NCI-H524 (cell line): ENCODE measurements around the gene LRRC8E.
A peak's percentile ranks its signal among the peaks of the same experiment; 100 is the strongest.
"Not testable (repeated sequence)": the region's sequence is repeated elsewhere in the genome, so short reads cannot be mapped to it uniquely, and the experiment has no call there.

Experiments used
- DNase-seq, 2 experiments: peaks; one replicate each; lab custom pipeline; 2025; lab: John Stamatoyannopoulos, UW

LRRC8E gene

DNA sequence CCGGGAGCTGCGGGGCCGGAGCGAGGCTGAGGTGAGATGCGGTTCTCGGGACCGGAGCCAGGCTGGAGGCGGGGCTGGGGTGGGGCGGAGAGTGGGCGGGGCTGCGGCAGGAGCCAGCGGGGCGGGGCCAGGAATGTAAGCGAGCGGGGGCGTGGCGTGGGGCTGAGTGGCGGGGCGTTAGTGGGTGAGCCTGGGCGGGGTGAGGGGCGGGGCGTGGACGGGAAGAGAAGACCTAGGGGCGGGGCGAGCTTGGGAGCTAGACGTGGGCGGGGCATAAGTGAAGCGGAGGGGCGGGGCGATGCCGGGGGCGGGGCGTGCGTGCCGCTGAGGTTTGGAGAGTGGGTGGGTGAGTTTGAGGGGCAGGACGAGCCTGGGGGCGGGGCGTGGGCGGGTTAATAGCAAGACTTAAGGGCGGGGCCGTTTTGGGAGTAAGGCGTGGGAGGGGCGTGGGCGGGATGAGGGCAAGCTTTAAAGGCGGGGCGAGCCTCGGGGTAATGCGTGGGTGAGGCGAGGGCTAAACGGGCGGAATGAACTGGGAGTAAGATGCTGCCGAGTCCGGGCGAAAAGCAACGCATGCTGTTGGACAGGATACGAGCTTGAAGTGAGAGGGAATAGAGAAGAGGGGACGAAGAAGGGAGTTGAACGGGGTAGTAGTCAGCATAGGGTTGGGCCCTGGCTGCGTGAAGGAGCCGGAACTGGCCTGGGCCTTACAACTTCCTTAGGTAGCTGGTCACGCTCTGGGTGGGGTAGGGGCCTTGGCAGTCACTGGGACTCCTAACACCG is 32.4 kb downstream of the LRRC8E start:
- DNase-seq: peak; percentile 92 to 97

DNA sequence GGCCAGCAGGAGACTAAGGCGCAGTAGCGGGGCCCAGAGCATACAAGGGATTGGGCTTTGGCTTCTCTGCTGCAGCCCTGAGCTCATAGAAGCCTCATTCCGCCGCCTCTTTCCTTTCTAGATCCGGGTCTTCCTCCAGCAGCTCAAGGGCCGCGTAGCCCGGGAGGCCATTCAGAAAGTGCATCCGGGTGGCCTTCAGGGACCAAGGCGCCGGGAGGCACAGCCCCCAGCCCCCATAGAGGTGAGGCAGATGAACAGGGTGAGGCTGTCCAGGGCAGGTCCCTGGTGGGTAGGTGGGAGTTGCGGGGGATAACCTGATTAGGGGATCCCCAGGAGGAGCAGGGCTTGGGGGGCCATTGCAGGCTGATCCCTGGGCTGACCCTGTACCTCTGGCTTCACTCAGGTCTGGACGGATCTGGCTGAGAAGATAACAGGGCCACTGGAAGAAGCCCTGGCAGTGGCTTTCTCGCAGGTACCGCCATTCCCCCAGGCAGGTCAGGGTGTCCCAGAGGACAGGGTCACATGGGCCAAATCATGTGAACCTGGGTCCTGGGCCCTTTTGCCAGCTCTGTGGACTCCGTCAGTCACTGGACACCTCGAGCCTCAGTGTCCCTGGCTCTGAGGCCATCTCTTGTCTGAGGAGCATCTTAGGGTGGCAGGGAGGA is 33.1 kb downstream of the LRRC8E start:
- DNase-seq: no peak

DNA sequence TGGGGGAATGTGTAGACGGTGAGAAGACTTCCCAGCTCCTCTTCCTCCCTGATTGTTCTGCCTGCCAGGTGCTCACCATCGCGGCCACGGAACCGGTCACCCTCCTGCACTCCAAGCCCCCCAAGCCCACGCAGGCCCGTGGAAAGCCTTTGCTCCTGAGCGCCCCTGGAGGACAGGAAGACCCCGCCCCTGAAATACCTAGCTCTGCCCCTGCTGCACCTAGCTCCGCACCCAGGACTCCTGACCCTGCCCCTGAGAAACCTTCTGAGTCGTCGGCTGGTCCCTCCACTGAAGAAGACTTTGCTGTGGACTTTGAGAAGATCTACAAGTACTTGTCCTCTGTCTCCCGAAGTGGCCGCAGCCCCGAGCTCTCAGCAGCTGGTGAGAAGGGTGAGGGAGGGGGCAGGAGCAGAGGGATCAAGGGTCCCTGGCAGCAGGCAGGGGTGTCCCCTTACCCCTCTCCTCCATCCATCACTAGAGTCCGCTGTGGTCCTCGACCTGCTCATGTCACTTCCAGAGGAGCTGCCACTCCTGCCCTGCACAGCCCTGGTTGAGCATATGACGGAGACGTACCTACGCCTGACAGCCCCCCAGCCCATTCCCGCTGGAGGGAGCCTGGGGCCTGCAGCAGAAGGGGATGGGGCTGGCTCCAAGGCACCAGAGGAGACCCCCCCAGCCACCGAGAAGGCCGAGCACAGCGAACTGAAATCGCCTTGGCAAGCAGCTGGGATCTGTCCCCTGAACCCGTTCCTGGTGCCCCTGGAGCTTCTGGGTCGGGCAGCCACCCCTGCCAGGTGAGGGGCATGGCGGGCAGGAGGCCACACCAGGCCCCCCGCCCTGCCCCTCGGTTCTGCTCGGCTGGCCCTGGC is 33.9 kb downstream of the LRRC8E start:
- no peak for DNase-seq

DNA sequence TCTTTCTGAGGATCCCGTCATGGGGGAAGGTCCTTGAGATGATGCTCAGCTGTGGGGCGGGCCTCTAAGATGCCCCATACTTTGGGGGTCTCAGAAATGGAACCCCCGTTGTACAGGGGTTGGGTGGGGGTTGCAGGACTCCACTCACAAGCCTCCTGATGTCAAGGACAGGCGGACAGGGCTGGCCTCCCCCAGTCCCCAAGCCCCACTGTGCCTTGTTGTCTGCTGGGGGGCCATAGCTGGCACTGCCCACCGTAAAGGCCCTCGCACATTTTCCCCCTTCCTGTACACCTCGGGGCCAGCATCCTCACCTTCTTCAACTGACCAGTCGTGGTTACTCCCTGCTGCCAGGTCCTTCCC is 34.5 kb downstream of the LRRC8E start:
- DNase-seq: no peak

DNA sequence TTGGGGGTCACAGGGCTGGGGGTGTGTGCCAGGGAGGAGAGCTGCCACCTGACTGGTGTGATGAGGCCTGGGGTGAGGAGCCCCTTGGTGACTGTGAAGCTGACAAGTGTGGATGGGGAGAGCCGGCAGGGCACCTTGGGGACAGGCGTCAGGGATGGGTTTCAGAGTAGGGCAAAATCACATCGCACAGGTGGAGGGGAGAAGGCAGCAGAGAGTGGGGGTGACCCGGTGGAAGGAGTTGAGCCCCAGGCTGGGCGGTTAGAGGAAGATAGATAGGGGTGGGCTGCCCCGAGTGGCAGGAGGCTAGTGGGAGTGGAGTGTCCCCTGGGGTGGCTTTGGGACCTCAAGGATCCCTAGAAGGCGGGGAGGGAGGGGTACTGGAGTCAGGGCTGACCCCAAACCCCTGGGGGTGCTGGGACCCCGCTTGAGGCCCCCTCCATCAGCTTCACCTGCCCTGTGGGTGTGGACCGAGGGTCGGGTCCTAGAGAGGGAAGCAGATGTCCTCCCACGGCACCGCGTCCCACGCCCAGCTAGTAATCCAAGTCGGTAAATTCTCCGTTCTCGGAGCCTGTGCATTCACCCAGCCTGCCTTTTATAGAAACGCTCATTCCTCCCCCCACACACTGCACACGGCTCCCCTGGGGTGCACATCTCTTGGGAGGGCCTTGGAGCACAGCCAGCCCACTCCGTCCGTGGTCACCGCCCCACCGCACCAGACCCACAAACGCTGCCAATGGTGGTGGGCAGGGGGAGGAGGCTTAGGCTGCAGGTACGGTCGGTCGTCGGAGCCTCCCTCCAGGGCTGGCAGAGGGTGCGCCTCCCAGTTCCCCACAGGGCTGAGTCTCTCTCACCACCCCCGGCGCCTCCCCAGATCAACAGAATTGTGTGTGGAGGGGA is 35.2 kb downstream of the LRRC8E start:
- no peak for DNase-seq

DNA sequence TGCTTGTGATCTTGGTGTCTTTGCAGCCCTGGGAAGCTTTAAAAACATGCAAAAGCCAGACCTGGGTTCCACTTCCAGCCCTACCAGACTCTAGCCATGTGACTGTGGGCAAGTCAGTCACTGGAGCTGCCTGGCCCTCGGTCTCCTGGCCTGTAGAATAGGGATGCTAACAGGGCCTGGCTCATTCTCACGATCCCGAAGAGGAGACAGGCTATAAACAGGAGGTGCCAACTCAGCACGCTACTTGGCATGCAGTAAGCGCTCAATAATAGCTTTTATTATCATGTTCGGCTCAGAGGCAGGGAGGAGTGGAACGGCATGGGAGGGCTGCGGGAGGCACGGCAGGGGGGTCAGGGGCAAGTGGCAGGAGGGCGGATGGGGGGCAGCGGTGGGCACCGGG is 35.9 kb downstream of the LRRC8E start:
- DNase-seq: no peak

DNA sequence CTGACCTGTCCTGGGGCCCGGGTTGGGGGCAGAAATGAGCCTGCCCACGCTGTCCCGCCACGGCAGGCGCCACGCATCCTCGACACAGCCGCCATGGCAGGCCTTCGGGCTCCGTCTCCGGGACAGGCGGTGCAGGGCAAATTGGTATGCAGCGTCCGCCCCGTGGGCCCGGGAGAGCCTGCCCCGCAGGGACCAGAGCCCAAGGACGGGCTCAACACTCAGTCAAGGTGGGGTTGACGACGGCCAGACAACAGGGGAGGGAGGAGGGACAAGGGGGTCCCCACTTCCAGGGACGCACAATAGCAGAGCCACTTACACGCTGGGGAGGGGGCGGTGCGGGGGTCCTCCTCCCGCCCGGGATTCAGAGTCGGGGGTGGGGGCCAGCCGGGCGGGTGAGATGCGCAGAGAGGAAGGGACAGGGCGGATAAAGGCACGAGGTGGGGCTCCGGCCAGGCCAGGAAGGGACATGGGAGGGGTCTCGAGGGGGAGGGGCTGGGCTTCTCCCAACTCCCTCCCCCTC is 36.4 kb downstream of the LRRC8E start:
- DNase-seq: peak in 1 of 2 experiments; percentile 20

DNA sequence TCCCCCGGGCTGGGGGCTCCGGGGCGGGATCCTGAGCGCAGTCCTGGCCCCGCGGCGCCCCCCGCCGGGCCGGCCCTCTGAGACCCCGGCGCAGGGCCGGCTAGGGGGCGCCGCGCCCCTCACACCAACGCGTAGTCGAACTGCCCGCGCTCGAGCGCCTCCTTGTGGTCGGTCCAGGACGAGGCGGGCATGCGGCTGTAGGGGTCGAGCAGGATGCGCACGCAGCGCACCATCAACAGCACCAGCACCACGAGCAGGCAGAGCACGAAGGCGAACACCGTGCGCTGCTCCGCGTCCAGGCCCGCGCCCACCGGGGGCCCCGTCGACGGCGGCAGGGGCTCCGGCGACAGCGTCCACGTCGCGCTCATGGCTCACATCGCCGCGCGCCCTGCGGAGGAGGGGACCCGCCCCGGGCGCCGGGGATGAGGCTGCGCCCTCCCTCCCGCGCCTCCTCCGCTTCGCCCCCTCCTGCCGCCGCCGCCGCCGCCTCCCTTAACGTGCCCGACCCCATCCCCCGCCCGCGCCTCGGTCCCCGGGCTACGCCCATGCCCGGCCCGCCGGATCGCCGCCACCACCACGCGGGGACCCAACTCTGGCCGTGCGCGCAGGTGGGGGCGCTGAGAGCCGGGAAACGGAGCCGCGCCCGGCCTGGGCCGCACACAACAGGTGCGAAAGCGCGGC is 37.0 kb downstream of the LRRC8E start:
- peak; percentile 59 to 83 for DNase-seq

DNA sequence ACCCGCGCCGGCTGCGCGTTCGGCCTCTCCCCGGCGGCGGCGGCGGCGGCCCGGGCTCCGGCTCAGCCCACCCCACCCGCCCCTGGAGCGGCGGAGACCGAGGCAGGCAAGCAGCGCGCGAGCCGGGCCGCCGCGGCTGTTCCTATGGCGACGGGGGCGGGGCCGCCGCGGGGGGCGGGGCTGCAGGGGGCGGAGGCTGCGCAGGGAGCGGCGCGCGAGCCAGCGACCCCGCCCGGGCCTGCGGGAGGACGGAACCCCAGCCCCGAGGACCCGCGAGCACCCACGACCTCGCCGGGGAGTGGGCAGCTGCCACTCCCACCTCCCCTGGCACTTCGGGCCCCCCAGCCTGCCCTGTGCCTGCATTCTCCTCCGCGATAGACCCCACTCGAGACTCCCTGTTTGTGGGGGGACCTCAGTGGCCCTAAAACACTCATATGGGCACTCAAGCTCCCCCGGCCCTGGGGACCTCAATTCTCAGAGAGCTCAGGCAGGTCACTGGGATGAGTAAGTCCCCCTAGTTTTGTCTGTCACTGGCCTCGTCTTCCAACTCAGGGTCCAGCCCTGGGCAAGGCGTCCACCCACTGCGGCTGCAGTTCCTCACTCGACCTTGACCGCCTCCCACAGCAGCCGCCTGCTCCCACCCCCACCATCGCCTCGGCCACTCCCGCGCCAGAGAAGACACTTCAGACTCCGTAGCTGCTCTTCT is 37.9 kb downstream of the LRRC8E start, which contains the start of gene CTXN1:
Gene CTXN1 (minus strand): TSS at position 115 of the 706 bp plus-strand sequence. CDS start 597 bp downstream, outside the sequence.
- DNase-seq: peak; percentile 50 to 73

DNA sequence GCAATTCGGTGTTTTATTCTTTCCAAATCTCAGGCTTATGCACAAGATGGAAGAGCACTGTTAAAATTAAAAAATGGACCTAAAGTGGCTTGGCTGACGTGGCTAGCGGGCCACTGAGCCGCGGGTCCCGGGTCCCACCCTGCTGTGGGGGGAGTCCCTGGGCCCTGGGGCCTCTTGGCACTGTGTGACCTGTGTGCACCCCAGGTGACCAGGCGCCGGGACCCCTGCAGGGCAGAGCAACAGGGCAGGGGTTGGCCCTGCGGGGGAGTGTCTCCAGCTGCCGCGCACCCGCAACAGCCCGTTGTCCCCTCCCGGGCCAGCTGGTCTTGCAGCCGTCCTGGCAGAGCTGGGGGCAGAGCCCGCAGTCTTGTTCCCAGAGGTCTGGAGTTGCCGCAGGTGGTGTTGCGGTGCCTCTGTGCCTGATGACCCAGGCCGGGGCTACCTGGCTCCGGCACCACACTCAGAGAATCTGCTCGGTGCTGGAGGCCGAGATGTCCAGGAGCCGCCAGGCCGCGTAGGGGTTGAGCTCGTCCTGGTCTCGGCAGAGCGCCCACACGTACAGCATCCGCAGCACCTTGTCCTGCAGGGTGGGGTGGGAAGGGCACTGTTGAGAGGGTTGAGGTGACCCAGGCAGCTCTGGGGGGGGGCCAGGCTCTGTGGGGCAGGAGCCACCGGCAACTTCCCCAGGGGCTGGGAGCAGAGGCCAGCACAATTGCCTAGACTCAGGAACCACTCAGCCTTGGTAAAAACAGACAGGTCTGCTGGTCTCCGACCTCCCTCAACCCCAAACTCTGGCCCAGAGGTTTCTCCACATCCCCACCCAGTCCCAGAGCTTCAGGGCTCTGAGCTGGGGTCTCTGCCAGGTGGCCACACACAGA is 38.7 kb downstream of the LRRC8E start:
- peak in 1 of 2 experiments; percentile 38 for DNase-seq

DNA sequence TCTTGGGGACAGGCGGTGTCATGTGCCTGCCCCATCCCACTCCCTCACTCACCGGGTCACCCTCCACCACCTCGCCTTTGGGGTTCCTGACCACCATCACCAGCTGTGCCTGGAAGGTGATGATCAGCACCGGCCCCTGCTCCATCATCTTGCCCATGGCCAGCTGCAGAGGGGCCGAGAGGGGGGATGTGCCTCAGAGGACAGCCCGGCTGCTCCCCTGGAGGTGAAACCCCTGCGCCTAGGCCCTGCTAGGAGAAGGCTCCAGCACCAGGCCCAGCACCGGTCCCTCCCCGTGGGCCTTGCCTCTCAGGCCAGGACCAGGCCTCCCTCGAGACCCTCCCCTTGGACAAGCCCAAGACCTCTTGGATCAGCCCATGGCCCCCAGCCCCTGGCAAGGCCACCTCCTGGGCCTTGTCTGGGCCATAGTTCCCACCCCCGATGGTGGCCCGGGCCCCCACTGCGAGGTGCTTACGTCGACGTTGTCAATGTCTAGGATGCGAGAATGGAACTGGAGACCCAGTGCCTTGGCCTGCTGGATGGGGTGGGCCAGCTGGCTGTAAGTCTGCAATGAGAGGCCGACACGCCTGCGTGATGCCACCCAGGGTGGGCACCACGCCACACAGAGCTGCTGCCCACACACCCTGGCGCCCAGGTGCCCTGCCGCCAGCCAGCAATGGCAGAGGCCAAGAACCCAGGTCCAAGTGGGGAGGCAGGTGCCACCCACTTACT is 39.5 kb downstream of the LRRC8E start:
- no peak for DNase-seq

DNA sequence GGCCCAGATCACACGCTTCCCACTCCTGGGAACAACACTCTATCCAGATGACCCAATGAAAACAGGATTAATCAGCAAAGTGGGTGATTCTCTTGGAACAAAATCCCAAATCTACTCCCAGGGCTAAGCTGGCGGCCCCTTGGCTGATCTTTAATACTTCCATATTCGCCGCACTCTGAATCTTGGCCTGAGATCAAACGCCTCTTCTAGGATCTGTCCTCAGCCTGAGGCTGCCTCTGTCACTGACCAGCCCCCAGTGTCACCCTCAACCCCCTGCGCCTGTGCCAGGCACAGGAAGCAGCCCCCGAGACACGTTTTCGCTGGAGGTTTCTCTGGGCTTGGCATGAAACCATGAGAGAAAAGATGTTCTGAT is 40.0 kb downstream of the LRRC8E start:
- DNase-seq: no peak

DNA sequence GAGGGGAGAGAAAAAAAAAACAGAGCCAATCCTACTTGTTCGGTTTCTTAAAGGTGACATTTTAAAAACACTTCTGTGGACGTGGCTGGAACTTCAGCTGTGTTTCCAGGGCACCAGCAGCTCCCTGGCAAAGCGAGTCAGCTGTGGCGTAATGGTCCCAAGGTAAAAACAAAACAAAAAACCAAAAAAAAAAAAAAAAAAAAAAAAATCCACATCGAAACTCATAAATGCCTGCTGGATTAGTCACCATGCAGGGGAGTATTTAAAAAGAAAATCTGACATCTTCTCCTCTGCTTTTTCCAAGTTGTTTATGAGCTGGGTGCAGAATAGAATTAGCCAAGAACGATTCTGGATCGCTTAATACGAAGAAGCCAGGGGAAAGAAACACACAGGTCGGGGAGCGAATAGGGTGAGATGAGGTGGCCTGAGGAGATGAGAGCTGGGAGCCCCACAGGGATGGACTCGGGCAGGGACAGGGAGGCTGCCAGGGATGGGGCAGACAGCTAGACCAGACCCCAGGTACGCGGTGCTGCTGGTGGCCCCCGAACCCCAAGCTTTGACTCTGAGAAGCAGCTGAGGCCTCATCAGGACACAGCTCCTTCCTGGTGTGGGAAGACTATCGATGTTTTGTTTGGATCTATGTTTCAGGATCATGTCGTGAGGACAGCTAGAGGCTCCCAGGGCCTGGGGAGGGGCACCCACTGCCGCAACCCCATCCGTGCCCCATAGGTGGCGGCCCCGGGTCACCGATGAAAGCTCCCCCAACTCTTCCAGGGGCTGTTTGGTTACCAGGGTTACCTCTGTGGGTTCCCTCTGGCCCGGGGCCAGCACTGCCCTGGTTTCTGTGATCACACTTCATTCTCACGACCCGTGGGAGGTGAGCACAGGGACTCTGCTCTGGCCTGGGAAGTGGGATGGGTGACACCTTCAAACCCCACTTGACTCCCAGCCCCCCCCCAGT is 40.7 kb downstream of the LRRC8E start:
- DNase-seq: peak in 1 of 2 experiments; percentile 57

DNA sequence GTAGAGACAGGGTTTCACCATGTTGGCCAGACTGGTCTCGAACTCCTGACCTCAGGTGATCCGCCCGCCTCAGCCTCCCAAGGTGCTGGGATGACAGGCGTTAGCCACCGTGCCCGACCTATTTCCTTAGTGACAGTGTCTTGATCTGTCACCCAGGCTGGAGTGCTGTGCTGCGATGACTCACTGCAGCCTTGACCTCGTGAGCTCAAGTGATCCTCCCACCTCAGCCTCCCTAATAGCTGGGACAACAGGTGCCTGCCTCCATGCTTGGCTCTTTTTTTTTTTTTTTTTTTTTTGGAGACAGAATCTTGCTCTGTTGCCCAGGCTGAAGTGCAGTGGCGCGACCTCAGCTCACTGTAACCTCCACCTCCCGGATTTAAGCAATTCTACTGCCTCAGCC is 41.7 kb downstream of the LRRC8E start:
- DNase-seq: not testable (repeated sequence)

DNA sequence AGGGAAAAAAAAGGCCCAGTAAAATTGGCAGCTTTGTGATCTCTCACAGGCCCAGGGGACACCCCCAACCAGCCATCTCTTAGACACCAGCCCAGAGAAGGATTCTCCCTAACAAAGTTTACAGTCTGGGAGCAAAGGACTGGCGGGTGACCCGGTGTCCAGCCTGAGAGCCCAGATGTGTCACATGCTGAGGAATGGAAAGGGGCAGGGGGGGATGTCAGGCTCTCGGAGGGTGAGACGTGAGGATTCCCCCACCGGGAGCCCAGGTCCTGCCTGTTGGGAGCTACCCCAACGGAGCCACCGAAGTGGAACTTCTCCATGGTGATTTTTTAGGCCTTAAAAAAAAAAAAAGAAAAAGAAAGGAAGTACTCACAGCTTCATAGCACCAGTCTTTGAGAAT is 42.5 kb downstream of the LRRC8E start:
- no peak for DNase-seq

DNA sequence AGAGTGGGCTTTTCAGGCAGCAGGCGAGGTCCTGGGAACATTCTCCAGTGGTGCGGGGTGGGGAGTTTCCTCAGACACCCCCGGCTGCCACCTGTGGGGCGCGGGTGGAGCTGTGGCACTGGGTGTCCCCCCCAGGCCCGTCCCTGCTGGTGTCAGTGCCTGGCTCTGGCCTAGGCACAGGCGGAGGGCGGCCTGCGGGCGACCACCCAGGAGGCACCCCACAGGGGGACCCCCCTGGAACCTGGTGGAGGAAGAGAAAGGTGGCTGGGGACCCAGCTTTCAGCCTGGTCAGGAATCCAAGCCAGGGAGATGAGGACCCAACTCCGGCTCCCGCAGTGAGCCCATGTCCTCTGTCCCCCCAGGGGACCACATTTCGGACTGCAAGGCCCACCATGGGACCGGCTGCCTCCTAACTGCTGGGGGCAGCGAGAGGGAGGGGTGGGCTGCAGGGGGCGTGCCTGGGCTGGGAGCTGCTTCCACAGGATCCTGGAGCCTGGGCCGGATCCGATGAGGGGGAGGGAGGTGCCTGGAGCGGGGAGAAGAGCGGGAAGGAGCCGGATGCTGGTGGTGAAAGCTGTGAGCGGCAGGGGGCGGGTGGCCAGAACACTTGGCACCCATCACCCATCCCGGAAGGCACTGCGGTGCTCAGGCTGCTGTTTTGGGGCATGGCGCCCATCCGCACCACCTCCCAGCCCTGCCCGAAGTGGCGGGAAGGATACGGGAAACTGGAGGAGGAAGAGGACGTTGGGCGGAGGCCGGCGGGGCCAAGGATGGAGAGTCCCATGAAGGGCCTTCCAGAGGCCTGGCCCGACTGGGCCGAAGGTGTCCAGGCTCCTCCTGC is 43.1 kb downstream of the LRRC8E start:
- no peak for DNase-seq
